HS-5 (cell line): ENCODE measurements around the gene RAB22A.

Experiments used
- DNase-seq: peaks from one replicate; pipeline ENCODE4 v3.0.0-alpha.2; 2012; ENCODE audit warnings: low read depth

RAB22A gene

GRCh38 chr20:58416835-58417234 is 107.3 kb downstream of the RAB22A start:
- DNase-seq, result no peak
